RKO (cell line): ENCODE results near the gene IRAK4.

Source experiments
- DNase-seq: peaks from one replicate; pipeline ENCODE4 v3.0.0-alpha.2; 2016; ENCODE audit warnings: low spot score

IRAK4 gene

DNA sequence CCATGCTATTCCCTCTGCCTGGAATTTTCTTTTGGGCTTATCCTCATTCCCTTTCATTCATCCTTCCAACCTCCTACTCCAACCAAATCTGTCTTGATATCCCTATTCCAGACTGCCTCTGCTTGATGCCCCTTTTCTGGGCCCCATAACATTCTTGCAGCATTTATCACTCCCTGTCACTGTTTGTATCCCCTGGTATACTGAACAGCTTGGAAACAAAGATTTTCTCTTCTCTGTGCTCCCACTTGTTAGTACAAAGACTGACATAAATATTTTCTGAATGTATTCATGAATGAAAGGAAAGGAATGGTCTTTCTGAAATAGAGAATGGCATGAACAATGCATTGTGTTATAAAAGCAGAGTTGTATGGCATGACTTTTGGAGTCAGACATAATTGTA is 7.5 kb downstream of the IRAK4 start:
- DNase-seq: no peak

- DNase-seq: peak; percentile 70
Observed at GRCh38 chr12:43776498-43776897, 17.7 kb downstream of the IRAK4 start.

DNA sequence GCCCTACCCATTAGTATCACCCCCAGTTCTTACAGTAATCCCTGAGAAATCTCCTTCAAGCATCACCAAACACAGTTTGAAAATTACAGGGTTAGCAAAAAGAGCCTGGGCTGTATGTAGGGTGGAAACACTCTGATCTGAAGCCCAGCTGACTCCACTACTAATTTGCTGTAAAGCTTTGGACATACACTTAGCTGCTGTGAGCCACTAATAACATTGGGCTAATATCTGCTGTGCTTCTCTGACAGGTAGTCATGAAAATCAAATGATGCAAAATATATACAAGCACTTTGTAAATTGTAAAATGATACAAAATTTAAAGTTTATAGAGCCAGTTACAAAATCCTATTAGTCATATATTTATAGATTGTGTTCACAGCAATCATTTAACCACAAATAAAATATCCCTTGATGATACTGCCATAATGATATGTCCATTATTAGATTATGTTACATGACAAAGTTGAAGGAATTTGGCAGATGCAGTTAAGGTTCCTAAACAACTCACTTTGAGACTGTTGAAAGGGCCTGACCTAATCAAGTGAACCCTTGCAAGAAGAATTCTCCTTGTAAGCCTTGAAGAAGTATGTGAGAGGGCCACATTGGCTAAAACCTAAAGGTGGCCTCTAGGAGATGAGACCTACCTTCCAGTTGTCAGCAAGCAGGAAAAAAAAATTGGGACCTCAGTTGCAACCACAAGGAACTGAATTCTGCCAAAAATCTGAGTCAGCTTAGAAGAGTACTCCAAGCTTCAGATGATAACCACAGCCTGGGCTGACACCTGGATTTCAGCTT is 28.3 kb downstream of the IRAK4 start:
- no peak for DNase-seq

GRCh38 chr12:43789941-43790340 is 31.2 kb downstream of the IRAK4 start:
- peak; percentile 46 for DNase-seq

GRCh38 chr12:43795716-43796280 is 37.0 kb downstream of the IRAK4 start:
- no peak for DNase-seq

DNA sequence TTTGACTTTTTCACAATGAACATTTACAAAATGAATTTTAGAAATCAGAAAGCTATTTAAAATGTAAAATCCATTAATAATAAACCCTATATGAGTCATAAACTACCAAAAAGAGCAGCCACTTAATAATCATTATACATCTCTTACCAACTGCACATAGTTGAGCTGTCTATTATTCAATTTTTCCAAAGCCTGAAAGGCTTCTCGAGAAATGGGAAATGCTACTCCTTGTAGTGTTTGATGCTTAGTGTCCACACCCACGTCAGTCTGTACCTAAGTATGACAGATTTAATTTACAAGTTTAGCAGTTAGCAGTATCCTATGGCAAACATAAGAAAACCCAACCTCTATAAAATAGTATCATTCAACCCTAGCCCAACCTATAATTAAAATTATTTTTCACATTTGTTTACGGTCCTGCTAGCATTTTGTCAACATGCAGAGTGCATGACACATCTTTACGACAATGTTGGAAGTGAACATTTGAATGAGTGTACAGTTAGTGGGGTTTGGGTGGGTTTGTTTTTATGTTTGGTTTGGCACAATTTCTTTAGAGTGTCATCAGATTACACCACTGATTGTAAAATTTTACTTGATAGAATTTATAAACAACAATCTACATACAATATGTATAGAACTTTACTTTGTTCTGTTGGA is 38.9 kb downstream of the IRAK4 start:
- DNase-seq: no peak

- peak; percentile 63 for DNase-seq
Observed at GRCh38 chr12:43805149-43805859, 46.6 kb downstream of the IRAK4 start.

DNA sequence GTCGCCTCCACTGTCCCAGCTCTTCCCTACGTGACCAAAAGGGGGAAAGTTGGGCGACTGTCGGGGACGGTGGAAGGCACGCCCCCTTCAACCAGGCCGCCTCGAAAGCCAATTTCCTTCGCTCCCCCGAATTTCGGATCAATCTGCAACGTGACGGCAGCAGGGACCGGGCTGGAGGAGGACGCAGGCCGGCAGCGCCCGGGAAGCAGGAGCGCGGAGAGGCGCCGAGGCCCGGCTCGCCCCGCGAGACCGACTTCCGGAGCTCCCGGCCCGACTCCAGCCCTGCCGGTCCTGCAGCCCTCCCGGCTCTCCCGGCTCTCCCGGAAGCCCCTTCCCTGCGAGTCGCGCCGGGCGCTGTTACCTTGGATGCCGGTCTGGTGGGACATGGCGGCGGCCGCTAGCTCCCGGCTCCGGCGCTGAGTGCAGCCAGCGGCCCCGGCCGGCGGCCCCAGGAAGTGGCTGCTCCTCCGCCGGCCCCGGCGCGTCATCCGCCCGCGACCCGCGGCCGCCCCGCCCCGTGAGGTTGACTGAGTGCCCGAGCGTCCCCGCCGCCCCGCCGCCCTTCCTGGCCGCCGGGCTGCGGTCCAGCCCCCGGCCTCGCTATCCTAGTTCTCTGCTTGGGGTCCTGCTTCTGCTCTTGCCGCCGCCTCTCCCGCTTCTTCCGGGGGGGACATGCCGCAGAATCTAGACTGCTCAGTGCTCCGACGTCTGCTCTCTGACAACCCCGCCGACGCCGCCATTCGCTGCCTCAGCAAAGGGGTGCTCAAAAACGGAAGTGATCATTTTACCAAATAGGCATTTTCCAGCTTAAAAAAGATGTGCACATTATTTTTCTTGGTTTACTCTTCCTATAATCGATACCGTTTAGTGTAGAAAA is 47.3 kb downstream of the IRAK4 start, which contains the start of gene TWF1:
Gene TWF1 (minus strand): TSS at position 458 of the 877 bp plus-strand sequence. CDS start 72 bp downstream, at position 386.
- DNase-seq: peak; percentile 82

DNA sequence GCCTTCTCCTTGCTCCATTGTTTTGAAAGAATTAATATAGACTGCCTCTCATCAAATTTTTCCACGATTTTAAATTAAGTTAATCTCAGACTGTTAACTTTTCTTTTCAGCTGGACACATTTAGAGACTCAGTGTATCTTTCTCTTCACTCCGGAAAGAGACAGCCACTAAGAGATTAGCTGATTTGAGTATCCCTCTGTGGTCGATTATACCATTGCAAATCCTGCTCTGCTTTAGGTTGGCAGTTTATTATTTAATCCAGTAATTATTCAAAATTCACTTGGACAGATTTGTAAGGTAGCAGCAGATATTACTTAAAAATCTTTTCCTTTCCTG is 48.0 kb downstream of the IRAK4 start:
- no peak for DNase-seq

DNA sequence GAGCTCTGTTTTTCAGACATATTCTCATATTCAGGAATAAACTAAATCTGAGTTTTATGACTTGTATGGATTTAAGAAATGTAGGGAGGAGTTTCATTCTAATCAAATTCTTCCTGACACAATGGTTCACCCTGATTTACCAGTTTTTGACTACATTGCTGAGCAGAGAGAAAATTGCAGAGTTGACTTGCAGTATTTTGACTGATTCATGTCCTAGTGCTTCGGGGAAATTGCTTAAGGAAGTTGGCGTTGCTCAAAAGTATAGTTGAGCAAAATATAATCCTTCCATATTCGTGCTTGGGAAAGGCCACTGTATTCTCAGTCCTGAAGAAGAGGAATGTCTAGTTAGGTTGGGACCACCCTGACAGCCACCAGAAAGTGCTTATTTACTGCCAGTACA is 48.6 kb downstream of the IRAK4 start:
- no peak for DNase-seq

- no peak for DNase-seq
Observed at GRCh38 chr12:43812057-43812456, 53.3 kb downstream of the IRAK4 start.

GRCh38 chr12:43812926-43813325 is 54.2 kb downstream of the IRAK4 start:
- peak; percentile 44 for DNase-seq

GRCh38 chr12:43815416-43815815 is 56.7 kb downstream of the IRAK4 start:
- DNase-seq: no peak

GRCh38 chr12:43816168-43816567 is 57.4 kb downstream of the IRAK4 start:
- DNase-seq: peak; percentile 92

DNA sequence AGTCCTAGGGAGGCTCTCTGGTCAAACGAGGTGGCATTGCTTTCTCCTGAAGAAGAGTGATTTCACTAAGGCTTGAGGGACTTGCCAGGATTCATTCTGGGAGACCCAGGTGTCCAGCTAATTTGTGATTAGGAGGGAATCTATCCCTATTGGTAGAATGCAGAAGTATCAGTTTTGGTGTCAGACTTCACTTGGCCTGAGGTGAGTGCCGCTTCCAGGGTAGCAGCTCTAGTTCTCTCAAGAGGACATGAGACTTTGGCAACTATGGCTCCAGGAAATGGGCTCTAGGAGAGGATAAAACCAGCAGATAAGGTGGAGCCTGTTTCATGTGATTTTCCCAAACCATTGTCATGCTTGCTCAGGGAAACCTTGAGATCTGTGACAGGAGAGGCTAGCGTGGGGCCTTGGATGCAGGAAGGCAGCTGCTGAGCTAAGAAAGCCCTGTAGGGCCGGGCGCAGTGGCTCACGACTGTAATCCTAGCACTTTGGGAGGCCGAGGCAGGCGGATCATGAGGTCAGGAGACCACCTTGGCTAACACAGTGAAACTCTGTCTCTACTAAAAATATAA is 65.5 kb downstream of the IRAK4 start:
- DNase-seq: no peak

- no peak for DNase-seq
Observed at GRCh38 chr12:43826681-43827080, 67.9 kb downstream of the IRAK4 start.

GRCh38 chr12:43827093-43827492 is 68.3 kb downstream of the IRAK4 start:
- DNase-seq: no peak

DNA sequence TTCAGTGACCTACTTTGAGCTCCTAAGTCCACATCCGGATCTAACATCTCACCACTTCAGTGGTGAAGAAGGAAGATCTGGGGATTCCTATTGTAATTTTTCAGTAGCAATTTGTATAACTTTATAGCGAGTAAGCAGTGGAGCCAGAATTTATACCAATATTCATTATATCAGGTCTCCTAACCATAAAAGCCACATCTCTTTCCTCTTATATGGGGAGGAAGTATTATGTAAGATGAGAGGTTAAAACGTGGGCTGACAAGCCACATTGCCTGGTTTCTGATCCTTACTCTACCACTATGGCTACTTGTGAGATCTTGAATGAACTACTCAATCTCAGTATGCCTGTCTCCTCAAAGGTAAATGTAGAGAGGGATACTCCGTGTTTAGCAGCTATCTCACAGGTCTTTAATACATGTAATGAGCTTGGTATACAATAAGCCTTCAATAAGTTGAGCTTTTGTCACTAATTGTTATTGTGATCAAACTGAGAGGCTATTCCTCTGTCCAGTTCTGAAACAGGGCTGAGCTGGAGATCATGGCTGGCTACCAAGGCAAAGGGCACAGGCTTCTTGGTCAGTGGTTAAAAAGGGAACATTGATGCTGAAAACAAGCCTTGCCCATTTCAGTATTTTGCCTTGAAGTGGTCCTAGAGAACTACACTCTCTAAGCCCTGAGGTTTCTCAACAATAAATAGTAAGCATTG is 73.9 kb downstream of the IRAK4 start:
- no peak for DNase-seq

- peak; percentile 45 for DNase-seq
Observed at GRCh38 chr12:43835264-43835655, 76.5 kb downstream of the IRAK4 start.

- DNase-seq: peak; percentile 73
Observed at GRCh38 chr12:43835656-43836474, 77.1 kb downstream of the IRAK4 start, which contains the start of gene TMEM117. Gene TMEM117 (plus strand): TSS chr12:43836081.
